HG03025 (cell line): ENCODE results near the gene SIPA1L3.
A peak's percentile ranks its signal among the peaks of the same experiment; 100 is the strongest.
"Not testable (repeated sequence)": the region's sequence is repeated elsewhere in the genome, so short reads cannot be mapped to it uniquely, and the experiment has no call there.

Source experiments
- ATAC-seq: cut with Tn5 transposase; IDR thresholded peaks from one replicate; pipeline ENCODE4 v1.9.1; 2021; ENCODE audit warnings: mild to moderate bottlenecking, moderate library complexity; ENCODE audit not compliant: unreplicated experiment, low FRiP score

SIPA1L3 gene, protein sequence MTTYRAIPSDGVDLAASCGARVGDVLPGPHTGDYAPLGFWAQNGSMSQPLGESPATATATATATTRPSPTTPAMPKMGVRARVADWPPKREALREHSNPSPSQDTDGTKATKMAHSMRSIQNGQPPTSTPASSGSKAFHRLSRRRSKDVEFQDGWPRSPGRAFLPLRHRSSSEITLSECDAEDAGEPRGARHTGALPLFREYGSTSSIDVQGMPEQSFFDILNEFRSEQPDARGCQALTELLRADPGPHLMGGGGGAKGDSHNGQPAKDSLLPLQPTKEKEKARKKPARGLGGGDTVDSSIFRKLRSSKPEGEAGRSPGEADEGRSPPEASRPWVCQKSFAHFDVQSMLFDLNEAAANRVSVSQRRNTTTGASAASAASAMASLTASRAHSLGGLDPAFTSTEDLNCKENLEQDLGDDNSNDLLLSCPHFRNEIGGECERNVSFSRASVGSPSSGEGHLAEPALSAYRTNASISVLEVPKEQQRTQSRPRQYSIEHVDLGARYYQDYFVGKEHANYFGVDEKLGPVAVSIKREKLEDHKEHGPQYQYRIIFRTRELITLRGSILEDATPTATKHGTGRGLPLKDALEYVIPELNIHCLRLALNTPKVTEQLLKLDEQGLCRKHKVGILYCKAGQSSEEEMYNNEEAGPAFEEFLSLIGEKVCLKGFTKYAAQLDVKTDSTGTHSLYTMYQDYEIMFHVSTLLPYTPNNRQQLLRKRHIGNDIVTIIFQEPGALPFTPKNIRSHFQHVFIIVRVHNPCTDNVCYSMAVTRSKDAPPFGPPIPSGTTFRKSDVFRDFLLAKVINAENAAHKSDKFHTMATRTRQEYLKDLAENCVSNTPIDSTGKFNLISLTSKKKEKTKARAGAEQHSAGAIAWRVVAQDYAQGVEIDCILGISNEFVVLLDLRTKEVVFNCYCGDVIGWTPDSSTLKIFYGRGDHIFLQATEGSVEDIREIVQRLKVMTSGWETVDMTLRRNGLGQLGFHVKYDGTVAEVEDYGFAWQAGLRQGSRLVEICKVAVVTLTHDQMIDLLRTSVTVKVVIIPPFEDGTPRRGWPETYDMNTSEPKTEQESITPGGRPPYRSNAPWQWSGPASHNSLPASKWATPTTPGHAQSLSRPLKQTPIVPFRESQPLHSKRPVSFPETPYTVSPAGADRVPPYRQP (N-terminal part only)

DNA sequence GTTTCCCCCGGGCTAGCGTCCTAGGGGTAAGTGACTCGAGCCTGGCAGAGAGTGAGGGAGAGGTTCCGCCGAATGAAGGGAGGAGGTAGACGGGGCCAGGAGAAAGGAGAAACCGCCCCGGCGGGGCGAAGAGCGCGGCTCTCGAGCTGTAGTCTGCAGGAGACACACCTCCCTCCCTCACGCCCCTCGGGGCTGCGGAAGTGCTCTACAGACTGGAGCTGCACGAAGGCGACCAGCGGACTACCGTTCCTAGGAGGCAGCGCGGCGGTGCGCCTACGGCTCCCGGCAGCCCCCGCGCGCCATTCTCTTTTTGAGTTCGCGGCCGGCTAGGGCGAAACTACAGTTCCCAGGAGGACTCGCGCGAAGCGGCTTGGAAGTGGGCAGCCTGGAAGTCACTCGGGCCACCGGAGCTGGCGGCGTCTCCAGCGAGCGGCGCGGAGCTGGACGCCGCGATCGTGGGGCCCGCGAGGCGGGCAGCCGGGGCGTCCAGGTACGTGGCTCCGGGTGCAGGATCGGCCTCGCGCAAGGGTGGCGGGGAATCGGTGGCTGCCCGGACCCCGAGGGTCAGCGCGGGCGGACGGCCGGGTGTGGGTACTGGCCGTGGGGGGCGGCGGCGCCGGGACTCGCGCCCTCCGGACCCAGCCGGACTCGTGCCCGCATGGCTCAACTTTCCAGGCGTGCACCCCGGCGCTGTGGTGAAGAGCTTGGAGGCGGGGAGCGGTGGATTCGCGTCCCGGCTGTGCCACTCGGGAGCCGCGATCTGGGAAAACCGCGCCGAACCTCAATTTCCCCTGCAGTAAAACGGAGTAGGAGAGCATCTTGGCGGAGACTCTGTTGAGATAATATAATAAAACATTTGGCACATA is at the start of gene SIPA1L3:
TSS of gene SIPA1L3 (plus strand) at position 340 of the 866 bp plus-strand sequence. CDS start 174,358 bp downstream, outside the sequence.
- ATAC-seq, result peak; percentile 76

DNA sequence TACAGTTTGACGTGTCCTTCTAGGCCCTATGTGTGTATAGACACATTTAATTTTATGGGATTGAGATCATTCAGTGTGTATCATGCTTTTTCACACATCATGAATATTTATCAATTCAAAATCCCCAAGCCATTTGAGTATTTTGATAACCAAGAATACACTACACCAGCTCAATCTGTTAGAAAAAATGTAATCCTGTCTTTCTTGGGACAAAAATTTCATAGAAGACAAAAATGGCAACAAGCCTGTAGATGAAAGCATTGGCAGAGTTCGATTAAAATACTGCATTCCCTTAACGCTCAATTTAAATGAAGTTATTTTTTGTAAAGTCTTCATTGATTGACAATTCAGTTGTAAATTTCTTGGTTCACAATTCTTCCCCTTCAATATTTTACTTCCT is 42.5 kb upstream of the SIPA1L3 start:
- no peak for ATAC-seq

DNA sequence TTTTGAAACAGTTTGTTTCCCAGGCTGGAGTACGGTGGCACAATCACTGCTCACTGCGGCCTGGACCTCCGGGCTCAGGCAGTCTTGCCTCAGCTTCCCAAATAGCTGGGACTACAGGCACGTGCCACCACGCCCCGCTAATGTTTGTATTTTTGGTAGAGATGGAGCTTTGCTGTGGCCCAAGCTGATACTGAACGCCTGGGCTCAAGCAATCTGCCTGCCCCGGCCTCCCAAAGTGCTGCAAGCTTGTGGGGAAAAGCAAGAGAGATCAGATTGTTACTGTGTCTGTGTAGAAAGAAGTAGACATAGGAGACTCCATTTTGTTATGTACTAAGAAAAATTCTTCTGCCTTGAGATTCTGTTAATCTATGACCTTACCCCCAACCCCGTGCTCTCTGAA is 41.1 kb upstream of the SIPA1L3 start:
- not testable (repeated sequence) for ATAC-seq

DNA sequence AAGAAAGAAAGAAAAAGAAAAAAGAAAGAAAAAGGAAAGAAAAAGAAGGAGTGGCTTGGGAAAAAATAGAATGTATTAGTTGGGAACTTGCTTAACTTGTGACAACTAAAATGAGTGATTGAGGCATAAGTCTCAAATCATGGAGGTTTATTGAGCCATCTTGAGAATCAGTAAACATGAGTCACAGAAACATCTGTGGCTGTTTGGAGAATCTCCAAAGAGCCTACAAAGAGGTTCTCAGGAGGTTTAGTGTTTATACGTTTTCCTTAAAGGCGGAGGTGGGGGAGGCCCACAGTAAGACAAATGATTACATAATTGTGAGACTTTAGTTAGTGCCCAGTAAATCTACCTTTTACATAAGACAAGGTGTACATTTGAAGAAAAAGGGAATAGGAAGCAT is 39.2 kb upstream of the SIPA1L3 start:
- no peak for ATAC-seq

DNA sequence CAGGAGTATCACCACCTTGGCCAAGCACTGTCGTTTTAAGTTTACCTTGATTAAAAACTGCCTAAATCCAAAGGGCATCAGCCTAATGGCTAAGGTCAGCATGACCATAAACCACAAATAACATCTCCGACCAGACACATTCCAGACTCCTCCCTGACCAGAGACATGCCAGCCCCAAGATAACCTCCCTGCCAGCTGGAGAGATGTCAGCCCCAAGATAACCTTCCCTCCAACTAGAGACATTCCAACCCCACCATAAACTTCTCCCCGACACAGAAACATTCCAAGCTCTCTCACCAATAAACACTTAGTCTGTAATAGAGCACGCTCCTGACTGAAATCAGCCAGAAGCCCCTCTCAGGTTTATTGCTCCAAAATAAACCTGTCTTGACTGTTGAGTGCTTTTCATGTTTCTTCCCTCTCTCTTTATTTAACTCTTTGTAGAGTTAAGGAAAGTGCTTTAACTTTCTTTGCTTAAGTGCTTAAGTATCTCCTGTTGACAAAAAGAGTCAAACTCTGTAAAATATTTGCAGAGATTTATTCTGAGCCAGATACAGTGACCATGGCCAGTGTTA is 37.2 kb upstream of the SIPA1L3 start:
- no peak for ATAC-seq

DNA sequence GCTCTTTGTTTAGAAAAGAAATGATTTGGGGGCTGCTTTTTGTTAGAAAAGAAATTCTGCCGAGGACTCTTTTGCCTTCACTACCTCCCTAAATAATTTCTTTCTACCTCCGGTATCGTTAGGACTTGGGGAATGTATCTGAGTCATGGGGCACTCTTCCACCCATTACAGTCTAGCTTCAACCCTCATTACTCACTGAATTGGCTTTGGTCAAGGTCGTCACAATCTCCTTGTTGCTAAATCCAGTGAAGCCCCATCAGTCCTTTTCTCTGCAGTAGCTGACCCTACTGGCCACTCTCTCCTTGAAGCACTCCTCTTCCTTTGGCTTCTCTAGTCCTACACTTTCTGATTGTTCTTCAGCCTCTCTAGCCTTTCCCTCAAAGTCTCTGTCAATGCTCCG is 34.6 kb upstream of the SIPA1L3 start:
- no peak for ATAC-seq

DNA sequence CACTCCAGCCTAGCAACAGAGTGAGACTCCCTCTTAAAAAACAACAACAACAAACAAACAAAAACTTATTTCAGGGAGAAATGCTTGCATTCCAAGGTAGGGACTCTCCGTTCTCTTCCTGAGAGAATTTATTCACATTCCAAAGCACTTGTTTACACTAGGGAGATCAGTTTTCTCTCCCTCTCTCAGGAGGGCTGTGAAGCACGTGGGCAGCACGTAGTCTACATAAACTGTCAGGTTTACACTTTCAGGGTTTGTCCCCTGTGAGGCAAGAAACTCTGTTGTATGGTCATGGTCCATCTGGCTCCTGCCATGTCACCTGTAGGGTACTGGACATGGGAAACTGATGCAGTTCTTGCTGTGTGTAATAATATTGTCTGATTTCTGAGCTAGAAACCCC is 32.2 kb upstream of the SIPA1L3 start:
- ATAC-seq, result no peak

DNA sequence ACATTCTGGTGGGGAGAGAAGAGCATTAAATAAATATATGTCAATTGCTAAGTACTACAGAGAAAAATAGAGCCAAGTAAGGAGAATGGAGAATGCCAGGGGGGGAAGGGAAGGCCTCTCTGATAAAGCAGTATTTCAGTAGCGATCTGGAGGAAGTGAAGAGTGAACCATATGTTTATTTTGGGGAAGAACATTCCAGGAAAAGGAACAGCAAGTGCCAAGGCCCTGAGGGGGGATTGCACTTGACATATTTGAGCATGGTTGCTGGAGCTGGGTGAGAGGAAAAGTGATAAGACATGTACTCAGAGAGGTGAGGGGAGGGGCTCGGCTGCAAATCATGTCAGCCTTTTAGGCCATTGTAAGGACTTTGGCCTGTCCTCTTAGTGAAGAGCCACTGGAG is 31.0 kb upstream of the SIPA1L3 start:
- no peak for ATAC-seq

DNA sequence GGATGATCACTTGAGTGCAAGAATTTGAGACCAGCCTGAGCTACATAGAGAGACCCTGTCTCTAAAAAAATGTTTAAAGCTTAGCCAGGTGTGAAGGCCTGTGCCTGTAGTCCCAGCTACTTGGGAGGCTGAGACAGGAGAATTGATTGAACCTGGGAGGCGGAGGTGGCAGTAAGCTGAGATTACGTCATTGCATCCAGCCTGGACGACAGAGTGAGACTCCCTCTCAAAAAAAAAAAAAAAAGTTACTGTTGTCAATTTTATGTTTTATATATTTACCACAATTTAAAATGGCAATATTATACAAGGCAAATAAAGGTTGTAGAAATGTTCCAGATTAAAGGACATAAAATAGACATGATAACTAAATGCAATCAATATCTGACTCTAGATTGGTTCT is 29.9 kb upstream of the SIPA1L3 start:
- ATAC-seq, result no peak

DNA sequence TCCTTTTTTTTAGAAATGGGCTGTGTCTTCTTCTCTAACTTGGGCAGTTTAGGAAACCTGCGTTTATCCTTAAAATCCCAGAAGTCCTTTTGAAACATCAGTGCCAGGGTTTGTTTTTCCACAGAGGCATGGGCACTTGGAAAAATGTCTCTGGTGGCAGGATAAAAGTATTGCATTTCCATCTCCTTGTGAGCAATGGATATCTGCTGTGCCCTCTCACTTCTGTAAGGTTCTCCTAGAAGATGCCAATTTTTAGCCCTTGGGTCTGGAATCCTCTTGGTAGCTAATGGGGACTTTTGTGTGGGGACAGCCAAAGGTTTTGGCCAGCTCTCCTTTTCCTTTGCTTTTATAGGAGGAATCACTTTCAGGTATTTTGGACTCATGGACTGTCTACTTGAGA is 21.6 kb upstream of the SIPA1L3 start:
- ATAC-seq, result no peak

DNA sequence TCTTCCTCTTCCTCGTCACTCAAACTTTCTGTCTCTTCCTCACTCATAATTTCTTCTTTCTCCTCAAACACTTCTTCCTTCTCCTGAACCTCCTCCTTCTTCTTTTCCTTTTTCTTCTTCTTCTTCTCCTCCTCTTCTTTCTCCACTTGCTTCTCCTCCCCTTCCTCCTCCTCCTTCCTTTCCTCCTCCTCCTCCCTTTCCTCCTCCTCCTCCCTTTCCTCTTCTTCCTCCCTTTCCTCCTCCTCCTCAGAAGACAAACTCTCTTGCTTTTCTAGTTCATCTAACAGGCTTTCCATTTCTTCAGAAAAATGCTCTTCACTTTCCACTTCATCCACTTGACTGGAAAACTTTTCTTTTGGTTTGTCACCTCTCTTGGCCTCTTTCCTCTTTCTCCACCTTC is 20.4 kb upstream of the SIPA1L3 start:
- ATAC-seq, result no peak

DNA sequence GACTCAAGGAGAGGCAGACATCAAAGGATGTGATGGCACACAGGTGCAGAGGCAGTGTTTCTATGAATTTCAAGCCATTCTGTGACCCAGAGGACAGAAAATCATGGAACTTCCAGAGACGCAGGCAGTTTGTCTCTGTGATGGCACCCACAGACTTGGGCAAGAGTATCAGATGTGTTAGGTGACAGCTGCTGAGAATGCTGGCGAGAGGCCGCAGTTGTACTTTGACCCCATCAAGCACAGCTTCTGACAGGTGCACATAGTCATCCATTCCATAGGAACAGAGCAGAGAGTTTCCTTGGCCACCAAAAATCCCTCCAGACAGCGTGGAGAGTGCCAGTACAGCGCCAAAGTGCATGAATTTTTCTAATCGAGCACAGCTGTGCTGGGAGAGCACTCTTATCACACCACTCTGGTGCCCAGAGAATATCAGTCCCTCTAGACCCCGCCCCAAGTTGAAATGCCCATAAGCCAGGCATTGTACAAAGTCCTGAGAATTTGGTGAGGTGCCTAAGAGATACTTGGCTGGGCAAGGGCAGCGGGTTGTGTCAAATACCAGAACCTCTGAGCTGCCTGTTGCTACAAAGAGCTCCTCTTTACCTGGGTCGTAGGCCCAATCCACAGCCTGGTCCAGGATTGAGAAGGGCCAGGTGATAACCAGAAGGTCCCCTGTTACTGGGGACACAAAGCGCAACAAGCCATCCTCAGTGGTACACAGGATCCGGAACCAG is 13.0 kb upstream of the SIPA1L3 start:
- no peak for ATAC-seq

DNA sequence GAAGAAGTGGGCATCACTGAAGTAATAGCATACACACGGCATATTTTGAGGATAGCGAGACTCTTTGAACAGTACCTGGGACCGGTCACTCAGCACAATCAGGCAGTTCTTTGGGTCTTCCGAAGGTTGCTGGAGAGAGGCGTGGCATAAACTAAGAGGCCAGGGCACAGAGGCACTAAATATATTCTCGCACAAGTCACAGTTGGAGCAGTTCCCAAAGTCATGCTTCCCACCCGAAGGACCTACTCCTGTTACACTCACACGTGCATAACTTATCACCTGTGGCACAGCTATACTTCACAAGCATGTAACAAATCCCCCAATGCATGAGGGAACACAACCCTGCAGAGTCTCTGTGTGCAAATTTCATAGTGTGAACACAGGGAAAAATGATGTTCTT is 10.8 kb upstream of the SIPA1L3 start:
- no peak for ATAC-seq

DNA sequence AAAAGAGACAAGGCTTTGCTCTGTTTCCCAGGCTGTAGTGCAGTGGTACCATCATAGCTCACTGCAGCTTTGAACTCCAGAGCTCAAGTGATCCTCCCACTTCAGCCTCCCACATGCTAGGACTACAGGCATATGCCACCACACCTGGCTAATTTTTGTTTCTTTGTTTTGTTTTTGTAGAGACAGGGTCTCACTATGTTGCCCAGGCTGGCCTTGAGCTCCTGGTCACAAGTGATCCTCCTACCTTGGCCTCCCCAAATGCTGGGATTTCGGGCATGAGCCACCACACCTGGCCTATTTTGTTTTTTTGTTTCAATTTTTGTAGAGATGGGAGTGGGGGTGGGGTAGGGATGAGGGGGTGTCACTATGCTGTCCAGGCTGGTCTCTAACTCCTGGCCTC is 7.6 kb upstream of the SIPA1L3 start:
- no peak for ATAC-seq

DNA sequence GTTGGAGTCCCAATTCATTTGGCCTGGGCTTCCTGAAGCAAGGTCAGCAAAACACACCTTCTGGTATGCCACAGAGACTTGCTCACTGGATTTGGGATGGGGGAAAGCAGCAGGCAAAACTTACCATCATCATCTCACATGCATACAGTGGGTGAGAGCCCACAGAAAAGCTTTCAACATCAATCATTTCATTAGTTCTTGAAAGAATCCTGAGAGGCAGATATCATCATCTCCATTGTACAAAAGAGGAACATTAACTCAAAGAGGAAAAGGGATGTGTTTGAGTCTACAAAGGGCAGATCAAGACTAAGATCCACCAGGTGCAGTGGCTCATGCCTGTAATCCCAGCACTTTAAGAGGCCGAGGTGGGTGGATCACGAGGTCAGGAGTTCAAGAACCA is 7.0 kb upstream of the SIPA1L3 start:
- no peak for ATAC-seq

DNA sequence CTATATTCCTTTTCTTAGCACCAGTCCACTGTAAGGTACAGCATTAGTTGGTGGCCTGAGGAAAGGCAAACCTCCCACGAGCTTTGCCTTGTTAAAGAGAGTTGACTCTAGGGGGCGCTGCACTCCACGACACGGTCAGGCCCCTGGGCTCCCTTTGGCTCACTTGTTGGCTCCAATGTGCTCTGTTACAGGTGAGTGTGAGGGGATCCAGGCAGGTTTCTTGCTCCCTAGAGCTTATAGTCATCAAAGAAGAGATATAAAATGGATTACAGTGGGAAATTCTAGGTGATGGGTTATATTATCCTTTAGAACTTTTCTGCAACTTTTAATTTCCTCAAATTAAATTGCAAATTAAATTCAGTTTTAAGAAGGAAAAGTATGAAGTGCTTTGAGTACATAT is 4.3 kb upstream of the SIPA1L3 start:
- ATAC-seq, result no peak

DNA sequence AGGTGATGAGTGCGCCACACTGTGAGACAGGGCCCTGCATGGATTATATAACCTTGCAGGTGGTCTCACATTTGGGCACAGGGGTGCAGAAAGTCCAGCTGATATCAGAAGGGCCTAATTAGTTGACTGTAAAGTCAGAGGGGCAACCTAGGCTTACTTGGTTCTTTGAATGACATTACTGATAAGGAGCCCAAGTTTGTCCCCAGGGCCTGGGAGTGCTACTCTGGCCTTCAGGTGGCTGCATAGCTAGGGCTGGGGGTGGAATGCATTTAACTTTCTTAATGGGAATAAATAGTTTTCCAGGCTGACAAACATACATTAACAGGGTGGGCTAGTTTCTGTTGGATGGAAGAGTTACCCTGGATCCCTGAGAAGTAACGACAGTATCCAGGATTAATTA is 3.9 kb upstream of the SIPA1L3 start:
- no peak for ATAC-seq

DNA sequence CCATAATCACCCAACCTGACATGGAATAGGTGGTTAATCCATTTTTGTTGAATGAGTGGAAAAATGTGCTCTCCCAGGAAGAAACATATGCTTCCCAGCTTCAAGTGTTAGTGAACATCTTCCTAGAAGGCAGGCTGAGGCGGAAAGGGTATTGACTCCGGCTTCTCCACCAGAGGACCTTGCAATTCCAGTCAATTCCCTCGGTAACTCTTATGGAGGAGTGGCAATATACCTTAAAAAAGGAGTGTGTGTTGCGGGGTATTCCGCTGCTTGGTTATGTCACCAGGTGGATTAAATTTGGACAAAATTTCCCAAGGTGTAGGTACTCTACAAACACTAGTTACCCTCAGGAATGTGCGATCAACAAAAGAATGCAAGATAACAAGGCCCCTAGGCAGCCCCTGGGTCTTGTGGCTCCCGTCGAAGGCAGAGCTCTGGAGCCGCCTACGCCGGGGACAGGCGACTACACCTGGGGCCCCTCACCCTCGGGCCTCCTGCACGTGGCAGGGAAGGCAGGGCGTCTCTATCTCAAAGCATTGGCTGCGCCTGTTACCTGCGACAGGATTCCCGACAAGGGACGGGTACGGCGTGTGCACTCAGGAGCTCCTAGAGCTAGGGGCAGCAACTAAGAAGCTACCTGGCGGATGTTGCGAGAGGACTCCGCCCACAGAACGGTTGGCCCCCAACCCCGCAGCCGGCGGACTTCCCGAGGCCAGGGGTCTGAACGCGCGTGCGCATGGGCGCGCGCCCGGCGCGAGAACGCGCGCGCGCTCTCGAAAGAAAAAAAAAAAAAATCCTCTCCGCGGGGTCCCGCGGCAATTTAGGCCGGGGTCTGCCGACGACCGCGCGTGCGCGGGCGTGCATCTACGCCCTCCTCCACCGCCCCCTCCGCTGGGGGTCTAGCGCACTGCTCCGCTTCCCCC is 801 bp upstream of the SIPA1L3 start, which contains the start of gene WDR87:
TSS of gene WDR87 (minus strand) at position 649 of the 923 bp plus-strand sequence. CDS start 8,355 bp downstream, outside the sequence.
- peak; percentile 20 for ATAC-seq
